NT2/D1 (cell line): ENCODE data around the gene TRABD2B.

ENCODE experiments used
- SUZ12 ChIP-seq: IDR thresholded peaks from 2 replicates; pipeline ENCODE4 v1.6.1; 2011; ENCODE audit not compliant: insufficient read length, insufficient read depth; ENCODE audit errors: extremely low read depth
- YY1 ChIP-seq: IDR thresholded peaks from 2 replicates; pipeline ENCODE4 v1.6.1; 2011; ENCODE audit not compliant: insufficient read length, insufficient read depth
- ZNF274 ChIP-seq: IDR thresholded peaks from 2 replicates; pipeline ENCODE4 v1.6.1; 2011; ENCODE audit warnings: mild to moderate bottlenecking, low read depth, low read length

DNA sequence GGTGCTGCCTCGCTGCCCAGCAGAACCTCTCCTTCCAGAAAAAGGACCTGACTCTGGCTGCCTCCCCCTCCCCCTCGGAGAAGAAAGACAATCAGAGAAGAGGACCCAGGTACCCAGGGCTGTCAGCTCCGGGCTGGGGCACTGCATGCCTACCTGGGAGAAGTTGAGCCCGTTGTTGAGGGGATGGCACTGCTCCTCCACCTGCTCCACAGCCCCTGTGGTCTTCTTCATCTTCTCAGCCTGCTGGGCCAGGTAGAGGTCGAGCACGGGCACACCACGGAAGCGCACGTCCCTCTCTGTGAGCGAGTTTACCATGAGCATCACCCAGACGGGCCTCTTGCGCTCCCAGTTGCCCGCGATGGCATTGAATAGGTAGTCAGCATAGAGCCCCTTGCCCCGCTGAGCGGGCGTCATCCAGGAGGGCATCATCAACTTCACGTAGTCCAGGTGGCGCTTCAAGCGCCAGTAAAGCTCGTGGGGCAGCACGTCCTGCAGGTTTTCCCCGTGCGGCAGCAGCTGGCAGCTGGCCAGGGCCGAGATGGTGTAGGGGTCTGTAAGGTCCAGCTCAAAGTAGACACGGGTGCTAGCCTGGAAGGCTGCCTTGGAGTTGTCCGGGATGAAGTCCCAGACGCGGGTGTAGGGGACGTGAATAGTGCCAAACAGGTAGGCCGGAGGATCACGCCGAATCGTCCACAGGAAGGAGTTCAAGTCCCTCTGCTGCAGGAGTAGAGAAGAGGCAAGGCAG, 3.1 kb downstream of the TRABD2B start:
- TF ChIP-seq YY1: no peak
- no peak for TF ChIP-seq SUZ12
- no peak for TF ChIP-seq ZNF274
